GM21526 (cell line): ENCODE measurements around the gene CCDC88C.

Experiments
- ATAC-seq: cut with Tn5 transposase; IDR thresholded peaks from one replicate; pipeline ENCODE4 v1.9.1; 2021; ENCODE audit warnings: moderate library complexity; ENCODE audit not compliant: unreplicated experiment, low FRiP score

Gene CCDC88C

DNA sequence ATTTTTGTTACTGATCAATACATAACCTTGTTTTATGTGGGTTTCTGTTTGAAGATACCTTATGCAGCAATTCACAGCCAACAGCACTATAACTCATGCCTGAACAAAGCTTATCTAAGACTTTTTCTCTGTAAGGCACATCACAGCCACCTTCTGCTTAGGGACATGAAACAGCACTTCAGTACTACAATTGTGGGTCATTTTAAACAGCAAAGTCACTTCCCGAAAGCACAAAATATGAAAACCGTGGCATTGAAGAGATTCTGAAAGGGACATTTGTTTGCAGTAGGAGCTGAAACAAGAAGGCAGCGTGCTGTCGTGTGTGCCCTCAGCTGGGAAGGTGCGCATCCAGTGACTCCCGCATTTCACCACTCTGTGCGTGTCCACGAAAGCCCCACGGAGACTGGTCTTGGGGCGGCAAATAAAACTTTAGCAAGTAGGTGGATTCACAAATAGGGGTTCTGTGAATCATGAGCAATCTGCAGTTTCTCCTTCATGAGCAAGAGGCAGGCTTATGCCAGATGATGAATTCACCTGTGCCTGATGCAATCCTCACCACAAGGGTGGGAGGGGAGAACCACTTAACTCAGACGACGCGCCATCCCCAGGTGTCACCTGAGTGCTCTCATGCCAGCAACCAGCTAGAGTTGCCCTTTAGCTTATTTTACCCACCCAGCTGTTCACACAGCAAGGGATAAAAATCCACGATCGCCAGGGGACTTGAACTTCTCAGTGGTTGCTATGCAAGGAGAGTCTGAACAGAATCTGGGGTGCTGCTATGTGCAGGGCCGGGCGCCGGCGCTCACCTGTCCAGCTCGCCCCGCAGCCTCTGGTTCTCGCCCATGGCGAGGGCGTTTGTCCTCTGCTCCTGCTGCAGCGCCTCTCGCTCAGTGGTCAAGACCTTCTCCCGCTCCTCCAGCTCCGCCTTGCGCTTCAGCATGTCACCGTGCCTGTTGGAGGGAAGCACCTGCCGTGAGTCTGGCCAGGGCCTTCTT is 118.2 kb downstream of the CCDC88C start:
- no peak for ATAC-seq

DNA sequence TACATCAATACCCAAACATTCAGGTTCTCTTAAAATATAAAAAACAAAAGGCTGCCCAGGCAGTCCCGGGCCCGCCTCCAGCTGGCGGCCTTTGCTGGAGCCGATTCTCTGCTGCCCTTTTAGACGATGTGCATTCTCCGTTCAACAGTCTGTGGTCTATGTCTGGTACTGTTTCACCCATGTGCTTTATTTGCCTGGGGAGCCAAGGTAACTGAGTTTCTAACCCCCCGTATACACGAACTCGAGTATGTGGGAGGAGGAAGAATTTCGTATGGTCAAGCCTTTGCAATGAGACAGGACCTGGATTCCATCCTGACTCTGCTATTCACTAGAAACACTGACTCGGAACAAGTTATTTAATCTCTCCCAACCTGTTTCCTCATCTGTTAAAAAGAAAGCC is 119.0 kb downstream of the CCDC88C start:
- no peak for ATAC-seq

DNA sequence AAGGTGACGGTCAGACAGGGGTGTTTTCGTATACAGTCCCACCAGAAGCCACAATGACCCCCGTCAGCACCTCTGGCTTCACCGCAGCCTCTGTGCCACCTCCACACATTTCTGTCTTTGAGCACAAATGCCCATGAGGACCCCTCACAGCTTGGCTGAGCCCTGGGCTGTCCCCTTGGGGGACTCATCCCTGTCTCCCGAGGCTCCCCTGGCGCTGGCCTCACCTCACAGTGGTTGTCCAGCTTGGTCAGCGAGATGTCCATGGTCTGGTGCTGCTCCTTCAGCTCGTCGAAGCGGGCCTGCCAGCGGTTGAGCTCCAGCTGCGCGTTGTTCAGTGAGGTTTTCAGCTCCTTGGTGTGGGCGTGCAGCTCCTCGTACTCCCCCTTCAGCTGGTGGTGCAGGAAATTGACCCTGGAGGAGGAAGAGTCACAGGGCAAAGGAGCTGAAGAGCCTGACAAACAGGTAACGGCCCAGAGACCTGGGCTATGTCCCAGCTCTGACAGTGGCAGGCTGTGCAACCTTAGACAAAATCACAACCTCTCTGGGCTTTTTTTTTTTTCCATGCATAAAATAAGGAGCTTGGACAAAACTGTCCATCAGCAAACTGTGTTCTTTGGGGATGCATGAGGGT is 120.4 kb downstream of the CCDC88C start:
- ATAC-seq = no peak

DNA sequence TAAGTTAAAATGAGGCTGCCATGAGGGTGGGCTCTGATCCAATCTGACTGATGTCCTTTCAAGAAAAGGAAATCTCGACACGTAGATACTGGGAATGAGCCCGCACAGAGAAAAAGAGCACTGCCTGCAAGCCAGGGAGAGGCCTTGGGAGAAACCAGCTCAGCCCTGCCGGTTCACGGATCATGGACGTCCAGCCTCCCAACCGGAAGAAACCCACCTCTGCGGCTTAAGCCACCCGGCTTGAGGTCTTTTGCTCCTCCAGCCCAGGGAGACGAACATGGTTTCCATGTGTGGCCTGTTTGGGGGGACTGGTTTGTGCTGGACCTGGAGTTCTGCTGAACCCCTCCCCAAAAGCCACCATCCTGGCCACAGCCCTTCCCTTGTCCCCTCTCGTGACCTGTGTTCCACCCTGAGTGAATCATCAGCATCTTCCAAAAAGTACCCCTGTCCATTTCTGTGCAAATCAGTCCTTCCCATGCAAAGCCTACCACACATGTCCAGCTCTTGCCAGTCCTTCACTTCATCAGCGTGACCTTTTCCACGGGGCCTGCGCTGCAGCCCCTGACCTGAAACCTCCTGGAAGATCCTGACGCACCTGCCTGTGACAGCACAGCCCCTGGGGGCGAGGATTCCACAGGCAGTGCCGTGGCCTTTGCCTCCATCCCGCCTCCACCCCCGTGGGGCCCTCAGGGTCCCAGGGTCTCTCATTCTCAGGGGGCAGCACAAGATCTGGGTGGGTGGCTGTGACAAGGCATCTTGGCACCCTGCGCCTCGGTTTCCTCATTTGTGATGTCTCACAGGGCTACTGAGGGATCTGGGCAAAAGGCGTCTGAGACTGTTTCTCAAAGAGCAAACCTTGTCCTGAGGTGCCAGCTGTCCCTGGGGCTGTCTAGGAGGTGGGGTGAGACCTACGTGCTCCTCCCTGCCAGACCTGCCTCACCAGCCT is 121.5 kb downstream of the CCDC88C start:
- ATAC-seq = no peak

DNA sequence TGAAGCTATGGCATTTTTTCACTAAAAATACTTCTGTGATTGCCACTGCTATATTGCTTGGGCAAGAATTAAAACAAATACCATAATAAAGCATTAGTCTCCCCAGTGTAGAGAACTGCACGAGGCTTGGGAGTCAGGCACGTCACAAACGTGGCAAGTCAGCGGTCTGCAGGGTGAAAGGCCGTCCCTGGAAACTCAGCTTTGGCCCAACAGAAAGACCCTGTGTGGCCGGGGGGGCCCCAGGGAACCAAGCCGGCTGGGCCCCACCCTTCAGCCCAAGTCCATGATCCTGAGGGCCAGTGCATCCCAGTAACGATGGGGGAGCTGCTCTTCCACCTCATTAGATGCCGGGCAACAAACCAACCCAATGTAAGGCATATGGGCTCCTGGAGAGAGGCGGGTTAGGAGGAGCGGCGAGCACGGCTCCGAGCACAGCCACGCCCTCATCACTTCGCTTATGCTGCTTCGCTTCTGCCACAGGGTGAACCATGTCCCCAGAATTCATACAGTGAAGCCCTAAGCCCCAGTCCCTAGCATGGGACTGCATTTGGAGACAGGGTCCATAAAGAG is 122.3 kb downstream of the CCDC88C start:
- no peak for ATAC-seq

DNA sequence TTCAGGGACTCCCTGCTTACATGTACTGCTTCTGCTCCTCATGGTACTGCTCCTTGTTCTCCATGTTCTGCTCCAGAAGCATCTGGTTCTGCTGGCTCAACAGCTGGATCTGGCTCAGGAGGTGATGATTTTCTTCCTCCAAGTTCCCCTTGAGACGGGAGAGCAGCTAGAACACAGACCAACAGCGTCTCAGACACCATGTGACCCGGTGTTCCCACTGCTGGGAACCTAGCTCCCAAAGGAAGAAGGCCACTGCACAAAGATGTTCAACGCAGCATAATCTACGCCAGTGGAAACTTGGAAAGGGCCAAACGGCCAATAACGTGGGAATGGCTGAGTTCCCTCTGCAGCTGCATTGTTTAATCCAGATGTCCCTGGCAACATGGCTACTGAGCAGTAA is 123.5 kb downstream of the CCDC88C start:
- ATAC-seq = no peak

DNA sequence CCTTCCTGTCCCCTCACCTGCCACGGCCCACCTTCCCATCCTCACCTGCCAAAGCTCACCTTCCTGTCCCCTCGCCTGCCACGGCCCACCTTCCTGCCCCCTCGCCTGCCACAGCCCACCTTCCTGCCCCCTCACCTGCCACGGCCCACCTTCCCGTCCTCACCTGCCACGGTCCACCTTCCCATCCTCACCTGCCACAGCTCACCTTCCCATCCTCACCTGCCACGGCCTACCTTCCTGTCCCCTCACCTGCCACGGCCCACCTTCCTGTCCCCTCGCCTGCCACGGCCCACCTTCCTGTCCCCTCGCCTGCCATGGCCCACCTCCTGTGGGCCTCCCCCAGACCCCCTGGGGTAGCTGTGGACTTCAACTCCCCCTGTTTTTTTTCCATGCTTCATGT is 124.3 kb downstream of the CCDC88C start:
- no peak for ATAC-seq

DNA sequence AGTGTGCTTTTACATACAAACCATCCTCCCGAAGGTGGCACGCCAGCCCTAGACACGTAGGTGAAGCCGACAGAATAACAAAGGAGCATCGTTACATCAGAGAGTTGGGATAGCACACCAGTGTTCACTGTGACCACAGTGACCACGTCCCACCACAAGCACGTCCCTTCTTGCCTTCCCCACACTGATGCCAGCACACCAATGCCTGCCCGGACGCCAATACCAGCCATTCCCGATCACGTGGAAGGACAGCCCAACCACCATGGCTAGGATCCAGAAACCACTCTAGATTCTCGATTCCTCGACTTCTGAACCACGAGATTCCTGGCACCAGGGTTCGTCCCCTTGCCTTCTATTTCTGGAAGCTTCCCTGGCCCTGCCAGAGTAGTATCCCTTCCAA is 125.1 kb downstream of the CCDC88C start:
- no peak for ATAC-seq

DNA sequence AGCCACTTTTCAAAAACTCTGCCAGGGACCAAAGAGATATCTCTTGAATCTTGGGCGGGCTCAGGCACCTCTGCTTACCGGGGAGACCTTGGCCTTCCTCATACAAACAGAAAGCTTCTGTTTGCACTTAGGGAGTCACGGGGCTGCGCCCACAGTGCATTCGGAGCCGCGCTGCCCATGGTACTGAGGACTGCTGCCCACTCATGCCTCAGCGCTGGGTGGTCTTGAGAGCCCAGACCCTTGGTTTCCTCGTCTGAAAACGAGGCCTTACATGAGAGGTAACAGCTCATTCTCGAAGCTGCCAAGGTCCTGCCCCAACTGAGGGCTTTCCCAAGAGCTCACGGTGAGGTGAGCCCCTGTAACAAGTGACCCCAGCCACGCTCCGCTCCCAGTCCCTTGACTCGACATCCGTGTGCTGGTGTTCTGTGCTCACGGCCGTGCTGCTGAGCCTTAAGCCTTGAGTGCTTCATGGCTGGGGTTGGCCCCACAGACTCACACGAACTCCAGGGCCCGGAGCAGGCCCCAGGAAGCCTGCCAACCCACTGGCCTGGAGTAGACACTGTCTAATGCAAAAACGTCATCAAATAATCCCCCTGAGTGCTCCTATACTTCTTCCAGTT is 125.7 kb downstream of the CCDC88C start:
- ATAC-seq = no peak

DNA sequence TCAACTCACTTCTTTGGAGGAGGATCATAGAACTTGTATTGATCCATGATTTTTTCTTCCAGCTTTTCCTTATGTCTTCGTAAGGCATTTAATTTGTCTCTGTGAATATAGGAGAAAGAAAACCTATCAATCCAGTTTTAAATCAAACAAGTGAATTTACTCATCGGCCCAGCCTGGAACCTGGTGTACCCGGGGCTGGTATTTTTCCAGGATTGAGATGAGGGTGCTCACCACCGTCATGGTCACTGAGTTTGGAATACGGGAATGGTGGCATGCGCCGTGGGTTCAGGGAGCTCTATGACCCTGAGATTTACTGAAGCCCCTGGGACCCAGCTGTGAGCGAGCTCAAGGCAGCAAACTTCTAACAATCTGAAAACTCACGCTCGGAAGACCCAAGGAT is 126.6 kb downstream of the CCDC88C start:
- ATAC-seq = no peak

DNA sequence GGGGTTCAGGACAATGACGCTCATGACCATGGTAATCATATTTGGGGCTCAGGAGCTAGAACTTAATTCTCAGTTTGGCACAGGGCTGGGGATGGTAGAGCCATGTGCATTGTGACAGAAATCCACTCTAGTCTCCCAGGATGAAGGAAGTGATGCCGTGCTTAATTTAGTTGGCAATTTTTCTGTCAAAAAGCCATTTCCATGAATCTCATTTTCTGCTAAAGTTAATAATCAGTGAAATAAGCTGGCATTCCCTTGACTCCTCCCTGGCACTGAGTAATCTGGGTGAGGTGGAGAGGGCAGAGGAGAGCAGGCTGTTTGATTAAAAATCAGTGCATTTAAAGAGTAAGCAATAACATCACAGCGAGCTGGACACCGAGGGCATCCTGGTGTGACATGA is 128.2 kb downstream of the CCDC88C start:
- no peak for ATAC-seq

DNA sequence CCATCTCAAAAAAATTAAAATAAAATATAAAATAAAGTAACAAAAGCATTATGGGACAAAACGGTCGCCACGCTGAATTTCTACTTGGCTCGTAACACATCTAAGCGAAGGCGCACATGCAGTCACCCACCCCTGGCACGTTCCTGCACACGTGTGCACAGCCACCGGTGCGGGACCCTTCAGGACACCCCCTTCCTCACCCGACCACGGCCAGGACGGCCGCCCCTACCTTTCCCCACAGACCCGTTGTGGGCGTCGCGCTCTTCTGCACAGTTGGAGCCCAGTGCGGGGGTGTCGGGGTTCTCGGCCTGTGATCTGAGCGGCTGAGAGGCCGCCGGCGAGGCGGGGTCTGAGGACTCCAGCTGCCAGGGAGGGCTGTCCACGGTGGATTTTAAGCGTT is 128.7 kb downstream of the CCDC88C start:
- ATAC-seq = no peak

DNA sequence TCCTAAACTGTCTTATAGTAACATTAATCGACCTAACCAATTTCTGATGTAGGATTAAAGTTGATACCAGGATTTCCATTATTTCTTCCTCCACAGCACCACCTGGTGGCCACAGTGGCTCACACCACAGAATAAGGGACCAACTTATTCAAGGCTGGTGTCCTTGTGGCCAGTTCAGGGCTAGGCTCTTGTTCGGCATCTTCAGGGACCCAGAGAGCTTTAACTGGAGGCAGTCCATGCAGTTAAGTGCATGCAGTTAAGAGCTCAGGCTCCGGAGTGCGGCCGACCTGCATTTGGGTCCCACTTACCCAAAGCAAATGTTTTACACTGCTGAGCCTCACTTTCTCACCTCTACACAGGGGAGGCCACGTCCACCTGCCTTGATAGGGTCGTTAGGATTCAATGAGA is 131.1 kb downstream of the CCDC88C start:
- ATAC-seq = no peak

DNA sequence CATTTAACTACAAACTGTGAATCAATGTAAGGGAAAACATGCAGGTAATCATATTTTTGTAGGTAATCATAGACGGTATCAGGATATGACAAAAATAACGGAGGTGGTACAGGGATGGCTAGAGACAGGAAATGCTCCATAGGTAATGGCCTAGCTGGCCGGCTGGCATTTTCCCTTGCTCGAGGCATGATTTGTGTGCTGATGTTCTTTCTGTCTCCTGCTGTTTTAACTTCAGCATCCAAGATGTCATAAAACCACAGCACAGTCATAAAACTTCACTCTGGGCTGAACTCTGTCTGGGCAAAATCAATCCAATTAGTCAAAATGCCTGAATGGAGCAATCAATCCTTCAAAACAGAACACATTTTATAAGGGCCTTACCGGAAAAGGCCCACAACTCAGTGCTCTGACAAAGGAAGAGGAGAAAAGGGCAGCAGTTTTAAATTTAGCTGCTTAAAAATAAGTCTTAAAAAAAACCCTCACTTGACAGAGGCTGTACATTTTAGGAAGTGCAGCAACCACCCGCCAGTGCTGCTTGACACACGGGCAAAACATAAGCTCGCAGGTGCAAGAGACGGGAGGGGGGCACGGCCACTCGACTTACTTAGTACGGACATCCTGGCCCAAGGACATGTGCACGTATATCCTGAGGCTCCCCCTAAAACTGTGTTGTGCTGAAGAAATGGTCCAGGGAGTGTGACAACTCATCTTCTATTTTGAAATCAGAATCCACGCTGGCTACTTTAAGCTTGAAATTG is 132.7 kb downstream of the CCDC88C start:
- no peak for ATAC-seq

DNA sequence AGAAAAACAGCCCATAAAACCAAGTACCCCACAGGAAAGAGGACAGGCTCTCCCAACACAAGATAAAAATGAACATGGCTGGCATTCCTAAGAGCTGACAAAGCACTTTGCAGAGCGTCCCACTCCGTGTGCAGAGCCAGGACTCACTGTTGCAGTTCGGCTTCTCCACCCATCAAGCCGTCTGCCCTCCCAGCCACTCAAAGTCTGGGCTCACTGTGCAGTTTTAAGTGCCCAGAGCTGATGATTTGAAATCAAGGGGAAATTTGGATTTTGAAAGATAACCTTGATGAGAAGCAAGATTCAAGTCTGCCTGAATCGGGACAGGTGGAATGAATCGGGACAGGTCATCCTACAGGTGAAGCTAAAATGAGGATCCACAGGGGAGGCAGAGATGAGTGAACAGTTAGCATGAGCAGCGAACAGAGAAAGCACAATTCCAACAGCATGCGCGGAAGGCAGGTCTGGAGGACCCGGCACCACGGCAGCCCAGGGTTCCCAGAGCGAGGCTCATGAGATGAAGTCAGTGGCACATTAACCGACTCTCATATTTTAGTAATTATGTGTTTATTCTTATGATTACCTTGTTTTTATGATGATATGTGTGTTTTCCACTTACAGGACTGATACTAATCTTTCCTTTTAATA is 133.4 kb downstream of the CCDC88C start:
- no peak for ATAC-seq

DNA sequence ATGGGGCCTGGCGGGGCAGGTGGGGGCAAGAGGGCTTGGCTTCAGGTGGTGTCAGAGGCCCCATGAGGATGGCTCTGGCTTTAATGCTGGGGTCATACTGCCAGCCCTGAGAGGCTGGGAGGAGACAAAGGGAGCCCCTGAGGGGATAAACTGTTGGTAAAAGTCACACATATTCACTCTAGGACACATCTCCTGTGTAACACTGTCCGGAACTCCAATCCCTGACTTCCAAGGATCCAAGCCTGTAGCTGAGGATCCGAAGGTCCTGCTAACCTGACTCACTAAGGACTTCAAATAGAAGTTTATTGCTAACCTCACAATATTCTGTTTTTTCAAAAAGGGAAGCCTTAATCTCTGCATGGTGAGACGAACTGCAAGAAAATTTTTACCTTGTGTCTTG is 134.0 kb downstream of the CCDC88C start:
- ATAC-seq = no peak

DNA sequence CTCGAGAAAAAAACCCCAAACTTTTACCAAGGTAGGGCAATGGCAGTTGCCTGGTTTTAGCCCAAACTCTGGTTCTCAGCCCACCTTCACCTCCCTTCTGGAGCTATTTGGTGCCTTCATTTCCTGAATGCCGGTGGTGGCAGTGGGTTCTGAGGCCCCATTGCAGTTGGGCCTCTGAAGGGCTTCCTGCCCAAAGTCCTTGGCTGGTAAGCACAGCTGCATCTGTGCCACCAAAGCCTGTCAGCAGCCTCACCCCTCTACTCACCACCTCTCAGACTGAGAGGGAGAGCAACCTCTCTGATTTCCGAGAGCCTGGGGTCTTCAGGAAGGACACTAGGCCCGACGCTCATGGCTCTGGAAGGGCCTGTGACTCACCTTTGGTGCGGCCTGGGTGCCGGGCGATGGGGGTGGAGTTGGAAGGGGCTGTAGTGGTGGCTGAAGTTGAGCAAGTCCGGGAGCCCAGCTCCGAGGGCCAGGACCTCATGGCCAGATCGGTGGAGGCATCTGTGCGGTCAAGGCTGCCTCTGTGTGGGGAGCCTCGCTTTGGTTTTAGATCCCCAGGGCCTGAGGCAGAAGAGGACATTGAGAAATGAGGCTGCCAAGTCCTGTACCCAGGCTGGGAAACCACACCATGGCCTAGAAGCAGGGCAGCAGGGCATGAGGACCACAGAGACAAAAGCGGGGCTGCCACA is 134.5 kb downstream of the CCDC88C start:
- no peak for ATAC-seq

DNA sequence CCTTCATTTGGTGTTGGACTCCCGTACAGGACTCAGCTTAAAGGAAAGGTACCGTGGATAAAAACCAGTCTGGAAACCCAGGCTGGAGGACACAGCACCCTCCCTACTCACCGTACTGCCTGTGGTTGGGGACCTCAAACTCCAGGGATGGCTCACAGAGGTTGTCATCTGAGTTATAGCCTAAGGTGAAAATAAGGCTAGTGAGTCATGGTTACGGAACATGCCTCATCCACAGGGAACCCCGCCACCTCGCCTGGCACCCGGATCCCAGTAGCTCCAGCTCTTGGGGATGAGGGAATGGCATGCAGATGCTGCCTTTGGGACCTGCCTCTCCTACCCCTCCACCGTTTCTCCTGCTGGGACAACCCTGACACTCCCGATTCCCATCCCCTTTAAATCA is 136.3 kb downstream of the CCDC88C start:
- ATAC-seq = no peak
